Immature natural killer cell (primary cell): Measurements from ENCODE around the gene FZD4. TPM values are rescaled to one million over a fixed set of nuclear protein-coding genes. Genes with fewer than 3 reads are reported as not detected.
"Not testable (repeated sequence)": the region's sequence is repeated elsewhere in the genome, so short reads cannot be mapped to it uniquely, and the experiment has no call there.

ENCODE experiments used
- DNase-seq, 3 donors: peaks; one replicate each; pipeline ENCODE4 v3.0.0; 2022; ENCODE audit warnings: mixed read lengths in 1 of 3
- H3K27ac Mint-ChIP-seq, 6 donors: one replicate each; pipeline ENCODE4 v1.8.0; 2020; ENCODE audit warnings: mixed read lengths in 6 of 6, mild to moderate bottlenecking in 5 of 6, inconsistent platforms in 4 of 6, moderate library complexity in 3 of 6
- H3K27me3 Mint-ChIP-seq, 3 donors: one replicate each; pipeline ENCODE4 v1.8.0; 2020 to 2021; ENCODE audit warnings: low read depth in 3 of 3, mild to moderate bottlenecking in 3 of 3, mixed read lengths in 3 of 3, moderate library complexity in 3 of 3, inconsistent platforms in 1 of 3
- H3K36me3 Mint-ChIP-seq, 3 donors: one replicate each; pipeline ENCODE4 v1.8.0; 2020; ENCODE audit warnings: mixed read lengths in 3 of 3, inconsistent platforms in 2 of 3, mild to moderate bottlenecking in 2 of 3
- H3K4me1 Mint-ChIP-seq, 2 donors: one replicate each; pipeline ENCODE4 v1.8.0; 2020; ENCODE audit warnings: inconsistent platforms in 2 of 2, mild to moderate bottlenecking in 2 of 2, mixed read lengths in 2 of 2, moderate library complexity in 1 of 2
- H3K4me3 Mint-ChIP-seq, 5 donors: one replicate each; pipeline ENCODE4 v1.8.0; 2020; ENCODE audit warnings: mild to moderate bottlenecking in 5 of 5, mixed read lengths in 5 of 5, inconsistent platforms in 3 of 5, moderate library complexity in 3 of 5
- H3K9me3 Mint-ChIP-seq, 6 donors: one replicate each; pipeline ENCODE4 v1.8.0; 2020; ENCODE audit warnings: mild to moderate bottlenecking in 6 of 6, mixed read lengths in 6 of 6, inconsistent platforms in 4 of 6, moderate library complexity in 3 of 6
- polyA plus RNA-seq, 3 donors: library from polyadenylated mRNA; unstranded; fragments of 300-500 nt; fragmentation: Illumina TruSeq; gene quantifications; one replicate each; pipeline ENCODE4 v1.2.3, GENCODE V29; 2021

FZD4 gene
- polyA plus RNA-seq, 3 donors from 2014 or later = 0.10 TPM; not detected in 2

DNA sequence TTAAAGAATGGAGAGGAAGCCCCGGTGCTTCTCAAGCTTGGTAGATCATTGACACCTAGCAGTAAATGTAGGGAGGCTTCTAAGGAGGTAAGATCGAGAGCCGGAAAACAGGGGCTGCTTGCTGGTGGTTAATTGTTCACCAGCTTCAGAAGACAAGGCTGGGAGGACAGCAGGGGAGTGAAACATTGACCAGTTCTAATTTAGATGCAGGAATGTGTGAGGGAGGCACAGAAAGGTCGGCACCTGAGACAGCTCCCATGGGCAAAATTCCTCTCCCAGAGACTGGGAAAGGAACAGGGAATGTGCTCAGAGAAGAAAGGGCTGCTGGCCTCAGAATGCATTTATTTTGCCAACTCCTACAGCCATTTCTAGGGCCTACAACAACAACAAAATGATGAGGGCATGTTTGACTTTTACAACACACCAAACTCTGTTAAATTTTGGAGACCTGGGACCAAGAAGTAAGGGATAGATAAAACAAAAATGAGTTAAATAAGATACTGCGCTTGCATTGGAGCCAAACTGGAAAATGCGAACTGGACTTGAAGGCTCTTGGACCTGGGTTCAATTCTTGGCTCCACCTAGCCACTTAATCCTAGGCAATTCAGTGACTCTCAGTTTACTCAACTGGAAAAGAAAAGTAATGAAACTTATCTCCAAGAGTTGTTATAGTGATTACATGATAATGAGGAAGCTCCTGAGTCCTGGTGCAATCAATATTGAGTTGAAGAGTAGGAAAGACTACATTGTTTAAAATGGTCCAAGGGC, 31.0 kb downstream of the FZD4 start:
- no peaks in the 10 kb centered on the region for H3K4me1 Mint-ChIP-seq
- peaks cover 0 to 8% (median 0%) of the 10 kb centered on the region in 3 donors for H3K36me3 Mint-ChIP-seq

DNA sequence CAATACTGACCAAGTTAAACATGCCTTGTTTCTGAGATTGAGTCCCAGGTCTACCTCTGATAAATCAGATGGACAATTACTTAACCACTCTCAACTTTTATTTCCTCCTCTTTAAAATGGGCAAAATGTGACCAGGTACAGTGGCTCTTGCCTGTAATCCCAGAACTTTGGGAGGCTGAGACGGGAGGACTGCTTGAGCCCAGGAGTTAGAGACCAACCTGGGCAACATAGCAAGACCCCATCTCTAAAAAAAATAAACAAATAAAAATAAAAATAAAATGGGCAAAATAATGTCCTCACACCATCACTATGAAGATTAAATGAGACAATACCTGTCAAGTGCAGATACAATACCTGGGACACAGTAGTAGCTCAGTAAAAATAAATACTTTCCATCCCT, 33.0 kb downstream of the FZD4 start:
- Mint-ChIP-seq H3K27ac (no peak overlapping the region), H3K9me3 (no peaks in the 10 kb centered on the region), H3K4me3 (no peak overlapping the region)

More for the DNA sequence above, 31.0 kb downstream of the FZD4 start:
- no peaks in the 10 kb centered on the region for H3K9me3 Mint-ChIP-seq
- no peaks in the 10 kb centered on the region for H3K27me3 Mint-ChIP-seq
- DNase-seq = no peak
- no peak overlapping the region for H3K4me3 Mint-ChIP-seq
- H3K27ac Mint-ChIP-seq = no peak overlapping the region

GRCh38 chr11:86919557-86920210, 35.5 kb downstream of the FZD4 start:
- peak; percentile 13 to 39 (median 29) for DNase-seq
- peaks cover 16 to 20% of the 10 kb centered on the region in 2 donors for H3K4me1 Mint-ChIP-seq
- peak overlapping the region in 1 of 6 donors; percentile 39 for H3K27ac Mint-ChIP-seq
- no peaks in the 10 kb centered on the region for H3K27me3 Mint-ChIP-seq
- H3K9me3 Mint-ChIP-seq = no peaks in the 10 kb centered on the region
- H3K36me3 Mint-ChIP-seq = peaks cover 0 to 8% (median 0%) of the 10 kb centered on the region in 3 donors
- H3K4me3 Mint-ChIP-seq = no peak overlapping the region

More for the DNA sequence above, 33.0 kb downstream of the FZD4 start:
- no peak for DNase-seq
- Mint-ChIP-seq H3K36me3 (peaks cover 0 to 8% (median 0%) of the 10 kb centered on the region in 3 donors), H3K4me1 (peaks cover 3 to 5% of the 10 kb centered on the region in 2 donors), H3K27me3 (no peaks in the 10 kb centered on the region)

GRCh38 chr11:86918973-86919372, 36.2 kb downstream of the FZD4 start:
- no peak overlapping the region for H3K4me3 Mint-ChIP-seq
- no peak for DNase-seq
- H3K36me3 Mint-ChIP-seq = peaks cover 0 to 8% (median 0%) of the 10 kb centered on the region in 3 donors
- H3K9me3 Mint-ChIP-seq = no peaks in the 10 kb centered on the region
- H3K27me3 Mint-ChIP-seq = no peaks in the 10 kb centered on the region
- H3K27ac Mint-ChIP-seq = no peak overlapping the region
- peaks cover 16 to 20% of the 10 kb centered on the region in 2 donors for H3K4me1 Mint-ChIP-seq

- Mint-ChIP-seq H3K27ac (no peak overlapping the region), H3K9me3 (no peaks in the 10 kb centered on the region), H3K27me3 (no peaks in the 10 kb centered on the region), H3K4me1 (peaks cover 18 to 22% of the 10 kb centered on the region in 2 donors), H3K36me3 (peaks cover 0 to 8% (median 0%) of the 10 kb centered on the region in 3 donors), H3K4me3 (no peak overlapping the region)
- no peak for DNase-seq
These were observed 36.7 kb downstream of the FZD4 start for GRCh38 chr11:86918496-86918895.

- H3K36me3 Mint-ChIP-seq = peaks cover 0 to 10% (median 0%) of the 10 kb centered on the region in 3 donors
- no peaks in the 10 kb centered on the region for H3K27me3 Mint-ChIP-seq
- H3K4me1 Mint-ChIP-seq = peaks cover 19 to 24% of the 10 kb centered on the region in 2 donors
- no peak for DNase-seq
- H3K9me3 Mint-ChIP-seq = no peaks in the 10 kb centered on the region
- no peak overlapping the region for H3K4me3 Mint-ChIP-seq
- peak overlapping the region in 2 of 6 donors; percentile 42 to 75 for H3K27ac Mint-ChIP-seq
These were observed 37.6 kb downstream of the FZD4 start for GRCh38 chr11:86917589-86917988.

GRCh38 chr11:86916330-86916729, 38.9 kb downstream of the FZD4 start:
- H3K36me3 Mint-ChIP-seq = peaks cover 6 to 19% (median 7%) of the 10 kb centered on the region in 3 donors
- H3K4me3 Mint-ChIP-seq = peak overlapping the region in 4 of 5 donors; percentile 0 to 61 (median 40)
- H3K27ac Mint-ChIP-seq = peak overlapping the region in 4 of 6 donors; percentile 0 to 75 (median 16)
- H3K4me1 Mint-ChIP-seq = peaks cover 19 to 24% of the 10 kb centered on the region in 2 donors
- no peak for DNase-seq
- H3K27me3 Mint-ChIP-seq = no peaks in the 10 kb centered on the region
- H3K9me3 Mint-ChIP-seq = peaks cover 0 to 3% (median 0%) of the 10 kb centered on the region in 6 donors

DNA sequence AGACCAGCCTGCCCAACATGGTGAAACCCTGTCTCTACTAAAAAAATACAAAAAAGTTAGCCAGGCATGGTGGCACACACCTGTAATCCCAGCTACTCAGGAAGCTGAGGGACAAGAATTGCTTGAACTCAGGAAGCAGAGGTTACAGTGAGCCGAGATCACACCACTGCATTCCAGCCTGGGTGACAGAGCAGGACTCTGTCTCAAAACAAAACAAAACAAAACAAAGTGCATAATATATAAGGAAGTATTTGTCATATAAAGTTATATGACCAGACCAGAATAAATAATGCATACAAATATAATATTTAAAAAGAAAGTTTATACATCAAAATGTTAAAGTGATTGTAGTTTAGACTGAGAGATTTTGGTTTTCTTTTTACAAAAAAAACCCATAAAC, 39.3 kb downstream of the FZD4 start:
- Mint-ChIP-seq H3K4me3 (peak overlapping the region in 2 of 5 donors; percentile 57 to 61), H3K36me3 (peaks cover 6 to 18% (median 7%) of the 10 kb centered on the region in 3 donors), H3K27ac (peak overlapping the region in 1 of 6 donors; percentile 75), H3K4me1 (peaks cover 19 to 24% of the 10 kb centered on the region in 2 donors)
- DNase-seq, H3K27me3 Mint-ChIP-seq, H3K9me3 Mint-ChIP-seq: not testable (repeated sequence)

GRCh38 chr11:86914865-86915519, 40.2 kb downstream of the FZD4 start:
- no peaks in the 10 kb centered on the region for H3K27me3 Mint-ChIP-seq
- peaks cover 0 to 3% (median 0%) of the 10 kb centered on the region in 6 donors for H3K9me3 Mint-ChIP-seq
- no peak for DNase-seq
- H3K36me3 Mint-ChIP-seq = peaks cover 6 to 16% (median 7%) of the 10 kb centered on the region in 3 donors
- no peak overlapping the region for H3K27ac Mint-ChIP-seq
- peaks cover 19 to 24% of the 10 kb centered on the region in 2 donors for H3K4me1 Mint-ChIP-seq
- no peak overlapping the region for H3K4me3 Mint-ChIP-seq

DNA sequence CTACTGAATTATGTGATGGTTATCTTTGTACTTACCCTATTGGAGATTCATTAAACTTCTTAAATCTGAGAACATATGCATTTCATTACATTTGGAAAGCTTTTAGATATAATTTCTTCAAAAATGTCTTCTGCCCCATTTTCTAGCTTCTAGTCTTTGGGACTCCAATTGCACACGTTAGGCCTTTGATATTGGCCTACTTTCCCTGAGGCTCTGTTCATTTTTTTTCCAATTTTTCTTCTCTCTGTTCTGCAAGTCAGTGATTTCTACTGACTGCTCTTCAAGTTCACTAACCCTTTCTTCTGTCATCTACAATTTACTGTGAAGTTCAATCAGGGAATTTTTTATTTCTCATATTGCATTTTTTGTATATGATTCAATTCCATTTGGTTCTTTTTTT, 43.0 kb downstream of the FZD4 start:
- H3K36me3 Mint-ChIP-seq = peaks cover 6 to 21% (median 7%) of the 10 kb centered on the region in 3 donors
- DNase-seq = no peak
- H3K9me3 Mint-ChIP-seq = peaks cover 0 to 3% (median 0%) of the 10 kb centered on the region in 6 donors
- H3K4me1 Mint-ChIP-seq = peaks cover 16 to 20% of the 10 kb centered on the region in 2 donors
- no peak overlapping the region for H3K27ac Mint-ChIP-seq
- H3K4me3 Mint-ChIP-seq = no peak overlapping the region
- H3K27me3 Mint-ChIP-seq = no peaks in the 10 kb centered on the region

GRCh38 chr11:86910592-86910991, 44.6 kb downstream of the FZD4 start:
- peaks cover 3 to 5% of the 10 kb centered on the region in 2 donors for H3K4me1 Mint-ChIP-seq
- DNase-seq = no peak
- peaks cover 6 to 21% (median 7%) of the 10 kb centered on the region in 3 donors for H3K36me3 Mint-ChIP-seq
- no peak overlapping the region for H3K4me3 Mint-ChIP-seq
- H3K9me3 Mint-ChIP-seq = peaks cover 0 to 3% (median 0%) of the 10 kb centered on the region in 6 donors
- no peak overlapping the region for H3K27ac Mint-ChIP-seq
- no peaks in the 10 kb centered on the region for H3K27me3 Mint-ChIP-seq

DNA sequence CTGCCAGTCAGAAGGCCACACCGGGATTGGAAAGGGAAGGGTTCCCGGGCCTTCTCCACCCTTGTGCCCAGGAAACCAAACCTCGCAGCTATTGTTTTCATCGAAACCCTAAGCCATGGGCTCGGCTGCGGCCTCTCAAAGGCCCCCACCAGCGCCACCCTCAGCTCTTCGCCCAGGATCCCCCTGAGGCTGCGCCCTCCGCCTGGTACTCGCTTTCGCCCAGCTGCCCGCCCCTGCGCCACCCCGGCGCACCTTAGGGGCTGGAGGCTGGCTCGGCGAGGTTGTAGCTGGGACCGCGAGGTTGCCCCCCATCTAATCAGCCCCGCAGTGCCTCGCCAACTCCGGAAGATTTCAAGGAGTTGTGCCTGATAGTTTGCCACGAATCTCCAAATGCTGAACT, 49.0 kb downstream of the FZD4 start:
- no peaks in the 10 kb centered on the region for H3K4me1 Mint-ChIP-seq
- no peak overlapping the region for H3K27ac Mint-ChIP-seq

DNA sequence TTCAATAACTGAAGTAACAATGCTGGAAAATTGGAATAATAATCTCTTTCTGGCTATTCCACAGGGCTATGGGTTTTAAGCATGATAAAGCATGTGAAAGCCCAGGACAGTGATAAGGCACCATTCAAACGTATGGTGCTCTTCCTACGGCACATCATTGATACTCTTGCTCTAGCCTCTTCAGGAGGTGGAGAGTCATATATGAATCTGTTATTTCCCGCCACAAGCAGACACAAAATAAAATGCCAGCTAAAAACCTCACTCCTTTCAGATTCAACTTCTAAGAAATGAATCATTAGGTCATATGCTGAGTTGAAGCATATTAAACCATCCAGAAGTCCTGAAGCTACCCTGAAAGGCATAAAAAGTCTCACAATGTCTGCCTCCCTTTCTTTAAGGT, 49.9 kb downstream of the FZD4 start:
- no peak for DNase-seq
- Mint-ChIP-seq H3K36me3 (peaks cover 0 to 14% (median 4%) of the 10 kb centered on the region in 3 donors), H3K4me1 (no peaks in the 10 kb centered on the region), H3K27me3 (peaks cover 0 to 2% (median 0%) of the 10 kb centered on the region in 3 donors), H3K9me3 (no peaks in the 10 kb centered on the region), H3K27ac (no peak overlapping the region), H3K4me3 (no peak overlapping the region)

More for the DNA sequence above, 49.0 kb downstream of the FZD4 start:
- Mint-ChIP-seq H3K27me3 (peaks cover 0 to 2% (median 0%) of the 10 kb centered on the region in 3 donors), H3K4me3 (no peak overlapping the region), H3K9me3 (no peaks in the 10 kb centered on the region), H3K36me3 (peaks cover 0 to 12% (median 4%) of the 10 kb centered on the region in 3 donors)
- DNase-seq = no peak
